HCT116 (cell line): ENCODE results near the gene TOP2B.

ENCODE experiments used
- RAD21 ChIP-seq: IDR thresholded peaks from 2 replicates; pipeline ENCODE4 v1.6.1; 2012; ENCODE audit warnings: low read depth, mild to moderate bottlenecking
- TF ChIP-seq, protein P1 (sequence below), 3 experiments: fragments of 200-600 bp in 1 of 3; sonication (generic) in 1 of 3; IDR thresholded peaks in 2 of 3; conservative IDR thresholded peaks in 1 of 3; 2 replicates each; pipeline ENCODE4 v1.5.1; 2012 to 2017; ENCODE audit warnings: low read depth in 2 of 3, low read length in 2 of 3, antibody characterized with exemption in 1 of 3, borderline replicate concordance in 1 of 3, control low read depth in 1 of 3, mild to moderate bottlenecking in 1 of 3, mixed read lengths in 1 of 3, mixed run types in 1 of 3, moderate library complexity in 1 of 3; ENCODE audit not compliant: insufficient read depth in 1 of 3

- TF ChIP-seq, protein P1, sequence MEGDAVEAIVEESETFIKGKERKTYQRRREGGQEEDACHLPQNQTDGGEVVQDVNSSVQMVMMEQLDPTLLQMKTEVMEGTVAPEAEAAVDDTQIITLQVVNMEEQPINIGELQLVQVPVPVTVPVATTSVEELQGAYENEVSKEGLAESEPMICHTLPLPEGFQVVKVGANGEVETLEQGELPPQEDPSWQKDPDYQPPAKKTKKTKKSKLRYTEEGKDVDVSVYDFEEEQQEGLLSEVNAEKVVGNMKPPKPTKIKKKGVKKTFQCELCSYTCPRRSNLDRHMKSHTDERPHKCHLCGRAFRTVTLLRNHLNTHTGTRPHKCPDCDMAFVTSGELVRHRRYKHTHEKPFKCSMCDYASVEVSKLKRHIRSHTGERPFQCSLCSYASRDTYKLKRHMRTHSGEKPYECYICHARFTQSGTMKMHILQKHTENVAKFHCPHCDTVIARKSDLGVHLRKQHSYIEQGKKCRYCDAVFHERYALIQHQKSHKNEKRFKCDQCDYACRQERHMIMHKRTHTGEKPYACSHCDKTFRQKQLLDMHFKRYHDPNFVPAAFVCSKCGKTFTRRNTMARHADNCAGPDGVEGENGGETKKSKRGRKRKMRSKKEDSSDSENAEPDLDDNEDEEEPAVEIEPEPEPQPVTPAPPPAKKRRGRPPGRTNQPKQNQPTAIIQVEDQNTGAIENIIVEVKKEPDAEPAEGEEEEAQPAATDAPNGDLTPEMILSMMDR (IDR thresholded peaks at IDR 0.05 in 2 of 3, conservative IDR thresholded peaks at IDR 0.05 in 1 of 3; ENCODE audit: borderline replicate concordance in 1 of 3, insufficient read depth in 1 of 3, low read depth in 2 of 3, low read length in 2 of 3): no peak
- no peak for TF ChIP-seq RAD21
Observed at GRCh38 chr3:25648925-25649830, 15.5 kb downstream of the TOP2B start.
